Esophagus squamous epithelium (tissue), 4 donors: ENCODE measurements around the gene LIN7B.
A peak's percentile ranks its signal among the peaks of the same experiment; 100 is the strongest.

Source experiments
- CTCF ChIP-seq, 6 experiments: fragments of 450-650 bp in 4 of 6; fragments of 200-600 bp in 2 of 6; sonication (generic) in 2 of 6; IDR thresholded peaks; one replicate each; pipeline ENCODE4 v1.5.1; 2016 to 2019; ENCODE audit warnings: antibody characterized with exemption in 6 of 6, mild to moderate bottlenecking in 4 of 6, moderate library complexity in 4 of 6
- POLR2A ChIP-seq, 4 donors: fragments of 450-650 bp; IDR thresholded peaks; one replicate each; pipeline ENCODE4 v1.6.1; 2017; ENCODE audit warnings: antibody characterized with exemption in 4 of 4, mild to moderate bottlenecking in 4 of 4, moderate library complexity in 3 of 4

GRCh38 chr19:49148784-49149651 is 34.8 kb downstream of the LIN7B start:
- TF ChIP-seq POLR2A (IDR thresholded peaks at IDR 0.05) (peak in 1 of 4 donors; percentile 33), CTCF (IDR thresholded peaks at IDR 0.05) (no peak)
